Calu3 (cell line): ENCODE data around the gene SNX8. TPM values are rescaled to one million over a fixed set of nuclear protein-coding genes. Genes with fewer than 3 reads are reported as not detected.

Experiments used
- BruUV-seq: library from RNA; stranded (reverse); fragments of 400-500 nt; replicated peaks from 2 replicates; lab custom pipeline; 2021; lab: Mats Ljungman, UMichigan
- CTCF ChIA-PET: fragments of 300-600 bp; sonication (Branson Sonifier 250); formaldehyde crosslinking; loops from one replicate; lab custom pipeline; 2022; ENCODE audit warnings: antibody characterized with exemption; lab: Charles Lee
- DNase-seq: peaks from one replicate; pipeline ENCODE4 v3.0.0; 2022
- H3K27ac Mint-ChIP-seq: one replicate; pipeline ENCODE4 v1.8.0; 2022; ENCODE audit warnings: mixed read lengths; ENCODE audit not compliant: unreplicated experiment
- H3K27me3 Mint-ChIP-seq: one replicate; pipeline ENCODE4 v1.8.0; 2022; ENCODE audit warnings: mixed read lengths; ENCODE audit not compliant: unreplicated experiment
- H3K36me3 Mint-ChIP-seq: one replicate; pipeline ENCODE4 v1.8.0; 2022; ENCODE audit warnings: mild to moderate bottlenecking, moderate library complexity, mixed read lengths; ENCODE audit not compliant: insufficient read depth, unreplicated experiment
- H3K4me1 Mint-ChIP-seq: one replicate; pipeline ENCODE4 v1.8.0; 2022; ENCODE audit warnings: mild to moderate bottlenecking, low read depth, mixed read lengths; ENCODE audit not compliant: unreplicated experiment
- H3K4me3 Mint-ChIP-seq: one replicate; pipeline ENCODE4 v1.8.0; 2022; ENCODE audit warnings: mild to moderate bottlenecking, low read depth, moderate library complexity, mixed read lengths; ENCODE audit not compliant: unreplicated experiment
- H3K9me3 Mint-ChIP-seq: one replicate; pipeline ENCODE4 v1.8.0; 2022; ENCODE audit warnings: low read depth, mixed read lengths; ENCODE audit not compliant: unreplicated experiment
- CTCF ChIP-seq: fragments of 200-600 bp; IDR thresholded peaks from one replicate; pipeline ENCODE4 v1.8.0; 2022; ENCODE audit warnings: antibody characterized with exemption; ENCODE audit not compliant: unreplicated experiment
- intact Hi-C: fragments of 100-400 bp; cut with micrococcal nuclease; formaldehyde crosslinking; loops from one replicate; pipeline ENCODE4 v1.10.0; 2022; ENCODE audit not compliant: unreplicated experiment
- total RNA-seq: library from RNA; stranded (reverse); gene quantifications from 2 replicates; pipeline ENCODE4 v1.2.3, GENCODE V29; 2022

The SNX8 gene
- total RNA-seq, 1 experiment from 2014 or later = 57.0 TPM

- Mint-ChIP-seq H3K4me3 (no peak overlapping the region), H3K27me3 (no peaks in the 10 kb centered on the region), H3K4me1 (peaks cover 27% of the 10 kb centered on the region), H3K36me3 (peaks cover 44% of the 10 kb centered on the region), H3K27ac (no peak overlapping the region), H3K9me3 (no peaks in the 10 kb centered on the region)
- TF ChIP-seq CTCF = no peak
- intact Hi-C loops = loop anchor here (5.0 kb wide), 1 partner anchor 106 kb away; the partner anchor contains the start of gene EIF3B
- no TSS peak for BruUV-seq
- no peak for DNase-seq
- CTCF ChIA-PET = no interaction called here
These were observed 68.2 kb downstream of the SNX8 start for GRCh38 chr7:2245883-2246675.

GRCh38 chr7:2244404-2244995 lies 69.7 kb downstream of the SNX8 start:
- Mint-ChIP-seq H3K4me1 (peaks cover 26% of the 10 kb centered on the region), H3K36me3 (peaks cover 47% of the 10 kb centered on the region), H3K27ac (no peak overlapping the region), H3K9me3 (no peaks in the 10 kb centered on the region), H3K27me3 (no peaks in the 10 kb centered on the region), H3K4me3 (no peak overlapping the region)
- CTCF ChIA-PET = no interaction called here
- intact Hi-C loops = no loop called here
- no peak for TF ChIP-seq CTCF
- DNase-seq = no peak
- BruUV-seq = no TSS peak

GRCh38 chr7:2243458-2243857 lies 70.8 kb downstream of the SNX8 start:
- Mint-ChIP-seq H3K9me3 (no peaks in the 10 kb centered on the region), H3K4me1 (peaks cover 15% of the 10 kb centered on the region), H3K4me3 (peak overlapping the region; percentile 95), H3K27ac (no peak overlapping the region), H3K27me3 (no peaks in the 10 kb centered on the region), H3K36me3 (peaks cover 46% of the 10 kb centered on the region)
- DNase-seq = no peak
- BruUV-seq = no TSS peak
- intact Hi-C loops = no loop called here
- TF ChIP-seq CTCF = no peak
- CTCF ChIA-PET = no interaction called here

GRCh38 chr7:2242541-2243429 lies 71.5 kb downstream of the SNX8 start:
- no peaks in the 10 kb centered on the region for H3K27me3 Mint-ChIP-seq
- H3K36me3 Mint-ChIP-seq = peaks cover 49% of the 10 kb centered on the region
- TSS peak; percentile 73 for BruUV-seq
- H3K4me3 Mint-ChIP-seq = peak overlapping the region; percentile 95
- intact Hi-C loops = no loop called here
- H3K27ac Mint-ChIP-seq = peak overlapping the region; percentile 71
- H3K9me3 Mint-ChIP-seq = no peaks in the 10 kb centered on the region
- peaks cover 9% of the 10 kb centered on the region for H3K4me1 Mint-ChIP-seq
- peak; percentile 53 for DNase-seq
- CTCF ChIA-PET = interaction anchor here (0.5 to 1.1 kb wide), 3 partner anchors 84 to 388 kb away, joined by 3 to 11 read pairs (median 3); partner anchors contain the start of gene EIF3B
- peak; percentile 12 for TF ChIP-seq CTCF
